ENCODE results near the gene BCL3.

The BCL3 gene

DNA sequence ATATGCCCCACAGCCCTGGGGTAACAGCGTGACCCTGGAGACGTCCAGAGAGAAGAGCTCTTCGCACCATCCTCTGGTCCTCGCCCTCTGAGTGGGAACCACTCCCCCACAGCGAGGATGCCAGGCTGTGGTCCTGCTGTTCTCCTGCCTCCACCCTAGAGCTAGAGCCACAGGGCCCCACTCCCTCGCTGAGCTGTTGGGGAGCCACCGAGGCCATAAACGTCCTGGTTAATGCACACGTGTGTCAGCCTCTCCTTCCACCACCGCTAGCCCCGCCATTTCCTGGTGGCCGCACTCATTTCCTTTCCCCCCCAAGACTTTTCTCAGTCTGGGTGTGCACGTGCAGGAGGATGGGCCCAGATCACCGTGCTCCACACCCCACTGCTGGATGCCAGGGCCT lies 38.0 kb upstream of the BCL3 start:
- Histone ChIP-seq H3K36me3 (no peaks in the 10 kb centered on the region), H3K4me3 (ENCODE audit: low read depth in 1 of 2, low read length in 1 of 2) (no peak overlapping the region), H3K9me3 (no peaks in the 10 kb centered on the region), H3K27me3 (no peaks in the 10 kb centered on the region), H3K4me1 (ENCODE audit: control insufficient read depth in 1 of 2, insufficient read depth in 1 of 2, low read depth in 1 of 2, low read length in 1 of 2) (no peaks in the 10 kb centered on the region), H3K27ac (no peak overlapping the region)
- TF ChIP-seq, protein P1, sequence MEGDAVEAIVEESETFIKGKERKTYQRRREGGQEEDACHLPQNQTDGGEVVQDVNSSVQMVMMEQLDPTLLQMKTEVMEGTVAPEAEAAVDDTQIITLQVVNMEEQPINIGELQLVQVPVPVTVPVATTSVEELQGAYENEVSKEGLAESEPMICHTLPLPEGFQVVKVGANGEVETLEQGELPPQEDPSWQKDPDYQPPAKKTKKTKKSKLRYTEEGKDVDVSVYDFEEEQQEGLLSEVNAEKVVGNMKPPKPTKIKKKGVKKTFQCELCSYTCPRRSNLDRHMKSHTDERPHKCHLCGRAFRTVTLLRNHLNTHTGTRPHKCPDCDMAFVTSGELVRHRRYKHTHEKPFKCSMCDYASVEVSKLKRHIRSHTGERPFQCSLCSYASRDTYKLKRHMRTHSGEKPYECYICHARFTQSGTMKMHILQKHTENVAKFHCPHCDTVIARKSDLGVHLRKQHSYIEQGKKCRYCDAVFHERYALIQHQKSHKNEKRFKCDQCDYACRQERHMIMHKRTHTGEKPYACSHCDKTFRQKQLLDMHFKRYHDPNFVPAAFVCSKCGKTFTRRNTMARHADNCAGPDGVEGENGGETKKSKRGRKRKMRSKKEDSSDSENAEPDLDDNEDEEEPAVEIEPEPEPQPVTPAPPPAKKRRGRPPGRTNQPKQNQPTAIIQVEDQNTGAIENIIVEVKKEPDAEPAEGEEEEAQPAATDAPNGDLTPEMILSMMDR (IDR thresholded peaks at IDR 0.05), result no peak

DNA sequence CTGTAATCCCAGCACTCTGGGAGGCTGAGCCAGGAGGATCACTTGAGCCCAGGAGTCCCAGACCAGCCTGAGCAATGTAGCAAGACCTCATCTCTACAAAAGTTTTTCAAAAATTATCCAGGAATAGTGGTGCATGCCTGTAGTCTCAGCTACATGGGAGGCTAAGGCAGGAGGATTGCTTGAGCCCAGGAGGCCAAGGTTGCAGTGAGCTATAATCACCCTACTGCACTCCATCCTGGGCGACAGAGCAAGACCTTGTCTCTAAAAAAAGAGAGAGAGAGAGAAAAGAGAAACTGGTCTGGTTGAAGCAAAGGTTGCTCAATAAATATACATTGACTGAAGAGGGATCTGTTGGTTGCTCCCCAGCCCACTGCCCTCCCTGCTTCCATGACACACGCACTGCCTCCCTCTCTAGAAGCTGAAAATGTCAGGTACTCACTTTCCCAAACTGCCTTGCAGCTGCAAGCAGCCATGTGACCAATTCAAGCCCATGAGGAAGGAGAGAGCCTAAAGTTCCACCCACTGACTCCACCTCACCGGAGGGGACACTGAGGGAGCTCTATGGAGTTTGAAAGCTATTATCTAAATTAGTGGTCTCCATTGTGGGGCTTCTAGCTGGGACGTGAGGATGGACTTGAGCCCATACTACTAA lies 35.5 kb upstream of the BCL3 start:
- no peaks in the 10 kb centered on the region for H3K36me3 ChIP-seq
- H3K27ac ChIP-seq, result no peak overlapping the region
- H3K27me3 ChIP-seq, result no peaks in the 10 kb centered on the region
- TF ChIP-seq, protein P1 (IDR thresholded peaks at IDR 0.05), result no peak
- H3K9me3 ChIP-seq, result no peaks in the 10 kb centered on the region
- H3K4me1 ChIP-seq (ENCODE audit: control insufficient read depth in 1 of 2, insufficient read depth in 1 of 2, low read depth in 1 of 2, low read length in 1 of 2), result no peaks in the 10 kb centered on the region
- H3K4me3 ChIP-seq (ENCODE audit: low read depth in 1 of 2, low read length in 1 of 2), result no peak overlapping the region

DNA sequence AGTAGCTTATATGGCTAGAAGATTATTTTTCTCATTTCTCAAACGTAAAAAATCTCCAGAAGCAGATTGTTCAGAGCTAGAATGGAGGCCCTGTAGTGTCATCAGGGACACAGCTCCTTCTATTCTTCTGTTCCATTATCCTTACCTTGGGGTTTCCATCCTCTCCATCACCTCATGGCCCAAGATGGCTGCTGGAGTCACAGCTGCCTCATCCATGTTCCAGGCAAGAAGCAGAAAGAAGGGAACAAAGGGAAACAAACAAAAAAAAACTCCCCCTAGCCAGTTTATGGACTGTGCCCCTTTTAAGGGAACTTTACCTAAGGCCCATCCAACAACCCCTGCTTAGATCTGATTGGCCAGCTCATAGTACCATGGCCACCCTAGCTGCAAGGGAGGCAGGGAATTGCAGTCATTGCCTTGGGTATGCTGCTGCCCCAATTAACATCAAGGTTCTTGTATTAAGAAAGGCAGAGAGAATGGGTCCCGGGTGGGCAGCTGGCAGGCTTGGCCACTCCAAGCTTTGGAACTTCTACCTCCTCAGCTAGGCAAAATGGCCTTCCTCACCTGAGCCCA lies 33.8 kb upstream of the BCL3 start:
- no peak overlapping the region for H3K4me3 ChIP-seq (ENCODE audit: low read depth in 1 of 2, low read length in 1 of 2)
- H3K27me3 ChIP-seq, result no peaks in the 10 kb centered on the region
- TF ChIP-seq, protein P1 (IDR thresholded peaks at IDR 0.05), result no peak
- H3K27ac ChIP-seq, result no peak overlapping the region
- H3K4me1 ChIP-seq (ENCODE audit: control insufficient read depth in 1 of 2, insufficient read depth in 1 of 2, low read depth in 1 of 2, low read length in 1 of 2), result peaks cover 0 to 5% of the 10 kb centered on the region in 2 experiments
- no peaks in the 10 kb centered on the region for H3K9me3 ChIP-seq
- H3K36me3 ChIP-seq, result no peaks in the 10 kb centered on the region

DNA sequence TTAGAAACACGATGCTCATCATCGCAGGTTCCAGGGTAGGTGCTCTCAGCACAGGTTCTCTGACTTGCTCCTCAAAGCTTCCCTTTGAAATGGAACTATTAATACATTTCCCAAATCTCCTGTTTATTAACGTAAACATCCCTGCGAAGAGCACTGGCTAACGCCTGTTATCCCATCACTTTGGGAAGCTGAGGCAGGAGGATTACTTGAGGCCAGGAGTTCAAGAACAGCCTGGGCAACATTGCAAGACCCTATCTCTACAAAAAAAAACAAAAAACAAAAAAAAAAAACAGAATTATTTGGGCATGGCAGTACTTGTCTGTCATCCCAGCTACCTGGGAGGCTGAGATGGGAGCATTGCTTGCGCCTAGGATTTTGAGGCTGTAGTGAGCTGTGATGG lies 30.9 kb upstream of the BCL3 start:
- H3K9me3 ChIP-seq, result no peaks in the 10 kb centered on the region
- peaks cover 13 to 22% of the 10 kb centered on the region in 2 experiments for H3K4me1 ChIP-seq (ENCODE audit: control insufficient read depth in 1 of 2, insufficient read depth in 1 of 2, low read depth in 1 of 2, low read length in 1 of 2)
- H3K27ac ChIP-seq, result no peak overlapping the region
- TF ChIP-seq, protein P1 (IDR thresholded peaks at IDR 0.05), result no peak
- H3K36me3 ChIP-seq, result no peaks in the 10 kb centered on the region
- peaks cover 13% of the 10 kb centered on the region for H3K27me3 ChIP-seq
- no peak overlapping the region for H3K4me3 ChIP-seq (ENCODE audit: low read depth in 1 of 2, low read length in 1 of 2)

DNA sequence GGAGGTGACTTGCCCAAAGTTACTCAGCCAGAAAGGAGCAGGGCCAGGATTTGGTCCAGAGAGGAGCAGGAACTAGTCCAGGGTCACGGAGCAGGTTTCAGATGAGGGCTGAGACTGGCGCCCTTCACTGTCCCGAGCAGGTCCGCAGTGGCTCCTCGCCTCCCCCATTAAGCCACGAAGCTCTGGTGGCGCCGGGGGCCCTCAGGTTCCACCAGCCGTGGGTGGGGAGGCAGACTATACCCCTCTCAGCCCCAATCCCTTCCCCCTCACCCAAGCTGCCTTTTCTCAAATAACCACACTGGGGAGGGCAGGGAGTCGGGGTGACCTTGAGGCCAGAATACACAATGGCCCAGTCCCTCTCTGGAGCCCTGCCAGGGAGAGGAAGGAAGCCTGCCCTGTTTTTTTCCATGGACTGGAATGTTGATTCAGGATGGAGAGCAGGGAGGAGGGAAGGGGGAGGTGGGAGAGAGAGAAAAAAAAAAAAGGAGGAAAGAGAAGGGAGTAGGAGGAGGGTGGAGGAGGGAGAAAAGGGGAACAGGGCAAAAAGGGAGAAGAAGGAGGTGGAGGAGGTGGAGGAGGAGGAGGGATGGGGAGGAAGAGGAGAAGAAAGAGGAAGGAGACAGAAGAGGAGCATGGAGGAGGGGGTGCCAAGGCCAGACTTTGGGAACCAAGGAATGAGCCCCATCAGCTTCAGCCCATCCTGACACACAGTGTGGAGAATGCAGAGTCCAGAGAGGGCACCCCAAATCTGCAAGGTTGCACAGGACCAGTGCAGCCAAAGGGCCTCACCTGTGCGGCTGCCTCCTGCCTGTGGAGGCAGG lies 29.9 kb upstream of the BCL3 start:
- Histone ChIP-seq H3K36me3 (no peaks in the 10 kb centered on the region), H3K4me3 (ENCODE audit: low read depth in 1 of 2, low read length in 1 of 2) (no peak overlapping the region), H3K27me3 (peaks cover 13% of the 10 kb centered on the region), H3K4me1 (ENCODE audit: control insufficient read depth in 1 of 2, insufficient read depth in 1 of 2, low read depth in 1 of 2, low read length in 1 of 2) (peaks cover 21 to 33% of the 10 kb centered on the region in 2 experiments), H3K9me3 (no peaks in the 10 kb centered on the region), H3K27ac (no peak overlapping the region)
- TF ChIP-seq, protein P1 (IDR thresholded peaks at IDR 0.05), result no peak
